ENCODE measurements around the gene CBFA2T2. TPM values are rescaled to one million over a fixed set of nuclear protein-coding genes. Genes with fewer than 3 reads are reported as not detected.

CBFA2T2 gene
- total and polyA plus RNA-seq, 2 experiments from 2014 or later: 29.2 to 33.1 TPM

GRCh38 chr20:33679758-33680485, 190.0 kb downstream of the CBFA2T2 start:
- Histone ChIP-seq H3K36me3 (replicated peaks; ENCODE audit: insufficient read depth, low read depth) (no peaks in the 10 kb centered on the region), H3K4me1 (ENCODE audit: insufficient read depth) (peaks cover 12% of the 10 kb centered on the region), H3K9me3 (ENCODE audit: low read depth) (no peaks in the 10 kb centered on the region), H3K79me2 (peaks cover 27% of the 10 kb centered on the region), H2AFZ (no peak overlapping the region), H3K9me2 (replicated peaks; ENCODE audit: insufficient read depth) (no peaks in the 10 kb centered on the region), H4K20me1 (ENCODE audit: insufficient read depth, poor library complexity, severe bottlenecking) (no peaks in the 10 kb centered on the region), H3K27me3 (no peaks in the 10 kb centered on the region), H3K4me2 (no peak overlapping the region), H3K27ac (no peak overlapping the region), H3K4me3 (no peak overlapping the region)
- 92% methylated on average over 20 of the region's 20 CpGs for WGBS (ENCODE audit: low lambda C conversion rate, missing lambda C conversion rate)
- TF ChIP-seq, protein P1, sequence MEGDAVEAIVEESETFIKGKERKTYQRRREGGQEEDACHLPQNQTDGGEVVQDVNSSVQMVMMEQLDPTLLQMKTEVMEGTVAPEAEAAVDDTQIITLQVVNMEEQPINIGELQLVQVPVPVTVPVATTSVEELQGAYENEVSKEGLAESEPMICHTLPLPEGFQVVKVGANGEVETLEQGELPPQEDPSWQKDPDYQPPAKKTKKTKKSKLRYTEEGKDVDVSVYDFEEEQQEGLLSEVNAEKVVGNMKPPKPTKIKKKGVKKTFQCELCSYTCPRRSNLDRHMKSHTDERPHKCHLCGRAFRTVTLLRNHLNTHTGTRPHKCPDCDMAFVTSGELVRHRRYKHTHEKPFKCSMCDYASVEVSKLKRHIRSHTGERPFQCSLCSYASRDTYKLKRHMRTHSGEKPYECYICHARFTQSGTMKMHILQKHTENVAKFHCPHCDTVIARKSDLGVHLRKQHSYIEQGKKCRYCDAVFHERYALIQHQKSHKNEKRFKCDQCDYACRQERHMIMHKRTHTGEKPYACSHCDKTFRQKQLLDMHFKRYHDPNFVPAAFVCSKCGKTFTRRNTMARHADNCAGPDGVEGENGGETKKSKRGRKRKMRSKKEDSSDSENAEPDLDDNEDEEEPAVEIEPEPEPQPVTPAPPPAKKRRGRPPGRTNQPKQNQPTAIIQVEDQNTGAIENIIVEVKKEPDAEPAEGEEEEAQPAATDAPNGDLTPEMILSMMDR (IDR thresholded peaks at IDR 0.05; ENCODE audit: poor library complexity): no peak
- TF ChIP-seq EZH2 (IDR thresholded peaks at IDR 0.05; ENCODE audit: borderline replicate concordance) (no peak), EZH2phosphoT487 (IDR thresholded peaks at IDR 0.05; ENCODE audit: low read depth, severe bottlenecking, unreplicated experiment) (no peak)
- DNase-seq (ENCODE audit: low spot score): no peak

DNA sequence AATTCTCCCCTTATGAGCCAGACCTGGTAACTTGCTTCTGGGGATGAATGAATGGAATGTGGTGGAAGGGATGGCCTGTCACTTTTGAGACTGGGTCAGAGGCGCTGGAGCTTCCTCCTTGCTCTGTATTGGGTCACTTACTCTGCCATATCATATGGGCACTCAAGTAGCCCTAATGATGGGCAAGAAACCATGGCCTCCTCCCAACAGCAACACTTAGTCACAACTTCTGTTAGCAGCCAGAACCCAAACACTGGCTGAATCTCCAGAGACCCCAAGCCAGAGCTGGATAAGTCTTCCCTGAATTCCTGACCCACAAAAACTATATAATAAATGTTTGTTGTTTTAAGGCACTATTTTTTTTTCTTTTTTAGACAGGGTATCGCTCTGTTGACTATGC, 190.8 kb downstream of the CBFA2T2 start:
- Histone ChIP-seq H3K79me2 (peaks cover 30% of the 10 kb centered on the region), H3K27me3 (no peaks in the 10 kb centered on the region), H3K4me1 (ENCODE audit: insufficient read depth) (peaks cover 11% of the 10 kb centered on the region), H4K20me1 (ENCODE audit: insufficient read depth, poor library complexity, severe bottlenecking) (no peaks in the 10 kb centered on the region), H3K36me3 (replicated peaks; ENCODE audit: insufficient read depth, low read depth) (no peaks in the 10 kb centered on the region), H3K9me3 (ENCODE audit: low read depth) (no peaks in the 10 kb centered on the region), H3K27ac (no peak overlapping the region), H2AFZ (no peak overlapping the region), H3K4me2 (no peak overlapping the region), H3K9me2 (replicated peaks; ENCODE audit: insufficient read depth) (no peaks in the 10 kb centered on the region), H3K4me3 (no peak overlapping the region)
- no peak for DNase-seq (ENCODE audit: low spot score)
- TF ChIP-seq, protein P1 (IDR thresholded peaks at IDR 0.05; ENCODE audit: poor library complexity): no peak
- TF ChIP-seq EZH2 (IDR thresholded peaks at IDR 0.05; ENCODE audit: borderline replicate concordance) (no peak), EZH2phosphoT487 (IDR thresholded peaks at IDR 0.05; ENCODE audit: low read depth, severe bottlenecking, unreplicated experiment) (no peak)
- WGBS (ENCODE audit: low lambda C conversion rate, missing lambda C conversion rate): 92% methylated on average over 2 of the region's 2 CpGs

GRCh38 chr20:33681288-33681687, 191.4 kb downstream of the CBFA2T2 start:
- H3K27ac ChIP-seq: no peak overlapping the region
- H3K4me3 ChIP-seq: no peak overlapping the region
- H3K4me1 ChIP-seq (ENCODE audit: insufficient read depth): peaks cover 7% of the 10 kb centered on the region
- H4K20me1 ChIP-seq (ENCODE audit: insufficient read depth, poor library complexity, severe bottlenecking): no peaks in the 10 kb centered on the region
- no peaks in the 10 kb centered on the region for H3K9me3 ChIP-seq (ENCODE audit: low read depth)
- no peaks in the 10 kb centered on the region for H3K36me3 ChIP-seq (replicated peaks; ENCODE audit: insufficient read depth, low read depth)
- no peaks in the 10 kb centered on the region for H3K9me2 ChIP-seq (replicated peaks; ENCODE audit: insufficient read depth)
- H3K4me2 ChIP-seq: no peak overlapping the region
- 87% methylated on average over 5 of the region's 5 CpGs for WGBS (ENCODE audit: low lambda C conversion rate, missing lambda C conversion rate)
- TF ChIP-seq EZH2 (IDR thresholded peaks at IDR 0.05; ENCODE audit: borderline replicate concordance) (no peak), EZH2phosphoT487 (IDR thresholded peaks at IDR 0.05; ENCODE audit: low read depth, severe bottlenecking, unreplicated experiment) (no peak)
- TF ChIP-seq, protein P1 (IDR thresholded peaks at IDR 0.05; ENCODE audit: poor library complexity): no peak
- H3K79me2 ChIP-seq: peaks cover 30% of the 10 kb centered on the region
- H3K27me3 ChIP-seq: no peaks in the 10 kb centered on the region
- DNase-seq (ENCODE audit: low spot score): no peak
- H2AFZ ChIP-seq: no peak overlapping the region

Measured in hepatocyte (in vitro differentiated cells).